HG02870 (cell line): ENCODE results near the gene UNKL.

ENCODE experiments used
- ATAC-seq: cut with Tn5 transposase; IDR thresholded peaks from one replicate; pipeline ENCODE4 v1.9.1; 2021; ENCODE audit warnings: mild to moderate bottlenecking, moderate library complexity; ENCODE audit not compliant: unreplicated experiment

UNKL gene

GRCh38 chr16:1356061-1356900, 58.2 kb downstream of the UNKL start:
- no peak for ATAC-seq

GRCh38 chr16:1355591-1355990, 58.9 kb downstream of the UNKL start:
- ATAC-seq, result no peak

- ATAC-seq, result no peak
These were observed 59.5 kb downstream of the UNKL start for GRCh38 chr16:1354815-1355540.

GRCh38 chr16:1351582-1352362, 62.7 kb downstream of the UNKL start, which contains the start of the genes GNPTG and TSR3:
GNPTG (plus strand) TSS chr16:1351931; CDS start chr16:1351966, 35 bp downstream.
TSR3 (minus strand) TSS chr16:1351878; CDS start chr16:1351804, 74 bp downstream.
- ATAC-seq, result peak; percentile 79

- no peak for ATAC-seq
These were observed 63.3 kb downstream of the UNKL start for GRCh38 chr16:1351215-1351581.

GRCh38 chr16:1350691-1351090, 63.8 kb downstream of the UNKL start:
- no peak for ATAC-seq

- no peak for ATAC-seq
These were observed 64.6 kb downstream of the UNKL start for GRCh38 chr16:1349951-1350350.

- no peak for ATAC-seq
These were observed 65.2 kb downstream of the UNKL start for GRCh38 chr16:1349351-1349750.

GRCh38 chr16:1348926-1349325, 65.6 kb downstream of the UNKL start:
- no peak for ATAC-seq

GRCh38 chr16:1348441-1348840, 66.1 kb downstream of the UNKL start:
- ATAC-seq, result no peak

- ATAC-seq, result no peak
These were observed 66.5 kb downstream of the UNKL start for GRCh38 chr16:1347962-1348361.

GRCh38 chr16:1347286-1347855, 67.1 kb downstream of the UNKL start:
- ATAC-seq, result no peak

GRCh38 chr16:1346422-1347285, 67.8 kb downstream of the UNKL start:
- no peak for ATAC-seq

GRCh38 chr16:1345651-1346421, 68.7 kb downstream of the UNKL start:
- no peak for ATAC-seq

- ATAC-seq, result no peak
These were observed 69.4 kb downstream of the UNKL start for GRCh38 chr16:1345087-1345486.

- no peak for ATAC-seq
These were observed 70.0 kb downstream of the UNKL start for GRCh38 chr16:1344499-1344898.

GRCh38 chr16:1343428-1344242, 70.9 kb downstream of the UNKL start:
- no peak for ATAC-seq
